Activated naive CD4-positive, alpha-beta T cell treated with anti-CD3 and anti-CD28 coated beads for 36 hours (primary cell): ENCODE results near the gene BGLAP. TPM values are rescaled to one million over a fixed set of nuclear protein-coding genes. Genes with fewer than 3 reads are reported as not detected.

Experiments used
- CTCF ChIA-PET: fragments of 350-600 bp; sonication (Branson Sonifier 250); formaldehyde crosslinking; loops from one replicate; lab custom pipeline; 2021; ENCODE audit warnings: antibody characterized with exemption; lab: Charles Lee
- DNase-seq: peaks from one replicate; pipeline ENCODE4 v3.0.0-alpha.2; 2020
- H3K27ac Mint-ChIP-seq: one replicate; pipeline ENCODE4 v1.8.0; 2021; ENCODE audit warnings: mild to moderate bottlenecking, mixed read lengths
- H3K27me3 Mint-ChIP-seq: one replicate; pipeline ENCODE4 v1.8.0; 2021; ENCODE audit warnings: low read depth, mixed read lengths
- H3K36me3 Mint-ChIP-seq: one replicate; pipeline ENCODE4 v1.8.0; 2021; ENCODE audit warnings: low read depth, mixed read lengths
- H3K4me1 Mint-ChIP-seq: one replicate; pipeline ENCODE4 v1.8.0; 2021; ENCODE audit warnings: low read depth, mixed read lengths
- H3K4me3 Mint-ChIP-seq: one replicate; pipeline ENCODE4 v1.8.0; 2021; ENCODE audit warnings: mild to moderate bottlenecking, moderate library complexity, mixed read lengths
- H3K9me3 Mint-ChIP-seq: one replicate; pipeline ENCODE4 v1.8.0; 2021; ENCODE audit warnings: mixed read lengths
- intact Hi-C: fragments of 100-400 bp; cut with micrococcal nuclease; formaldehyde crosslinking; loops from one replicate; pipeline ENCODE4 v1.15.1; 2023
- total RNA-seq, 2 experiments: library from RNA; stranded (reverse); gene quantifications; one replicate each; pipeline ENCODE4 v1.2.3, GENCODE V29; 2021

The BGLAP gene
- total RNA-seq, 2 experiments from 2014 or later, result 3.4 to 4.0 TPM

DNA sequence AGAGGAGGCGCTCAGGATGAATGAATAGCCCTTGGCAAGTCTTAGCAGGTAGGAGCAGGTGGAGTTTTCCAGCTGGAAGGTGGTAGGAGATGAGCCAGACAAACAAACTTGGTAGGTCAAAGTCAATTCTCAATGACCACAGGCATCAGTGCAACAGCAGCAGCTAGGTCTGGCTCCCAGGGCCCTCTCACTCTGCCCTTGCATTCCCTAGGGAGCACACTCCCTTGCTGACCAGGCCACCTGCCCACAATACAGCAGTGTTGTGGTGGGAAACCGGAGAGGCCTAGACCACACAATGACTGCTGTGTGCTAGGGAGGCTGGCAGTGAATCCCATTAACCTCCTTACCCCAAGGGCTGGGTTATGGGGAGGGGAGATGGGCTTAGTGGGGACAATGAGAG, 18.9 kb downstream of the BGLAP start:
- Mint-ChIP-seq H3K36me3 (peaks cover 54% of the 10 kb centered on the region), H3K27ac (peak overlapping the region; percentile 6), H3K27me3 (no peaks in the 10 kb centered on the region), H3K4me3 (no peak overlapping the region), H3K9me3 (no peaks in the 10 kb centered on the region), H3K4me1 (peaks cover 12% of the 10 kb centered on the region)
- intact Hi-C loops, result loop anchor here (5.0 kb wide), 1 partner anchor 56 kb away; no protein-coding TSS in a partner anchor
- CTCF ChIA-PET, result interaction anchor here (0.6 kb wide), 1 partner anchor 58 kb away, joined by 3 read pairs; no protein-coding TSS in a partner anchor
- DNase-seq, result no peak

DNA sequence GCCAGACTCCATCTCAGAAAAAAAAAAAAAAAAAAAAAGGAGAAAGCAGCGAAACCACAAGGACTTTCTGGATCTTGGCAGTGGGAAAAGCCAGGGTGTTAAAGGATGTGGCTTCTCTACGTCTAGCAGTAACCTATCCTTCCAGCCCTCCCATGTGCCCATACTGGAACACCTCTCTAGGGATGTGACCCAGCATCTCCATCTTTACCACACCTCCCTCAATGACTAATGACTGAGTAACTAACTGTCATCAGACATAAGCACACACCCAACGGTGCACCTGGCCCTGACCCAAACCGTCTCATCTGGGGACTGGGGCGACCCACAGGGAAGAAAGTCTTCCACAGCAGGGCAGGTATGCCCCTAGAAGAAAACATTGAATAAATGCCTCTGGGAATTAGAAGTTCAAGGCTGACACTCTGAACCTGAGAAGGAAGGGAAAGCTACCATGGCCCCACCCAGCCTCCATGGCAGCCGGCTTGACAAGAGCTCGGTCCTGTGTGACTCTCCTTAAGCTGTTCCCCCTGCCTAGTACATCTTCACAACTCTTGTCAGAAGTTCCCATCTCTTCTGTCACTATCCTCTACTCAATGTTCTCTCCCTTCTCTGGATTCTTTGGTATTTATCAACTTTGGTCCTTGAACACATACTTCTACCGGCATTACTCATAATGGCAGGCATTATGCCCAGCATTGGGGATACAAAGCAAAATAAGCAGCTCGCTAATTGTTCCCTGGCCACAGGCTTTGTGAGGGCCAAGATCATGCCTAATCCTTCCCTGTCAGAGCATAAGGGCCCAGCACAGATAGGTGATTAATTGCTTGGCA, 20.7 kb downstream of the BGLAP start:
- peaks cover 12% of the 10 kb centered on the region for H3K4me1 Mint-ChIP-seq
- peaks cover 63% of the 10 kb centered on the region for H3K36me3 Mint-ChIP-seq
- intact Hi-C loops, result loop anchor here (5.0 kb wide), 1 partner anchor 55 kb away; no protein-coding TSS in a partner anchor
- H3K4me3 Mint-ChIP-seq, result no peak overlapping the region
- CTCF ChIA-PET, result interaction anchor here (0.6 kb wide), 1 partner anchor 57 kb away, joined by 3 read pairs; no protein-coding TSS in a partner anchor
- peak overlapping the region; percentile 20 for H3K27ac Mint-ChIP-seq
- no peaks in the 10 kb centered on the region for H3K9me3 Mint-ChIP-seq
- no peak for DNase-seq
- H3K27me3 Mint-ChIP-seq, result no peaks in the 10 kb centered on the region

DNA sequence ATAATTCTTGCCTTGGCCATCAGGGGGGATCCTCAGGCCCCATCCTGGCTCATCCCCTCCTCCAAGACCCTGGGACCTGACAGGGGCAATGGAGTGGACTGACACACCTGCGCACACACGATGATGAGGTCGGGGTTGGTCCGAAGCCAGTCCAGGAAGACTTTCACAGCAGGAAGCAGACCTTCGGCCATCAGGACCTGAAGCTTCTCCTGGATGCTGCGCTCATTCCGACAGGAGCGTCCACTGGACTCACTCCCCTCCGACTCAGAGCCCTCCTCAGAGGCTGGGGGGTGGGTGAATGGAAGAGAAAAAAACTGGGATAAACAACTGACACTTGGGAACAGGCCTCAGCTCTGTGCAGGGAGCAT, 21.3 kb downstream of the BGLAP start:
- no peaks in the 10 kb centered on the region for H3K27me3 Mint-ChIP-seq
- intact Hi-C loops, result loop anchor here (5.0 kb wide), 1 partner anchor 54 kb away; no protein-coding TSS in a partner anchor
- H3K36me3 Mint-ChIP-seq, result peaks cover 63% of the 10 kb centered on the region
- no peak overlapping the region for H3K27ac Mint-ChIP-seq
- H3K9me3 Mint-ChIP-seq, result no peaks in the 10 kb centered on the region
- no peak overlapping the region for H3K4me3 Mint-ChIP-seq
- CTCF ChIA-PET, result interaction anchor here (0.6 kb wide), 1 partner anchor 96 kb away, joined by 3 read pairs; no protein-coding TSS in a partner anchor
- peaks cover 12% of the 10 kb centered on the region for H3K4me1 Mint-ChIP-seq
- no peak for DNase-seq

DNA sequence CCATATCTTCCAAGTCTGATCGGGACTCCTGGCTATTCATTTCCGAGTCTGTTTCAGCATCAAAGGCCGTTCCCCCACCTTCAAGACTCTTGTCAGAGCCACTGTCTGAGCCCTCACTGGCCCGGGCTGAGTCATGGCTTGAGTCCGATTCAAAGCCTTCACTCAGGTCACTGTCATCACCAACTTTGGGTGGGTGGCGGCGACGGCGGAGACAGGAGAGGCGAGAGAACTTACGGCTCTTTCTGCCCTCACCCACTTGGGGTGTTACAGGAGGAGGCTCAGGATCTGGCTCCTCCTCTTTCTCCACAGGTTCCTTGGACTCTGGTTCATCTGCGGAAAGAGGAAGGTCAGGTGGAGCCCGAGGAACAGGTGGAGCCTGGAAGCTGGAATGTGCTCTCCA, 24.1 kb downstream of the BGLAP start:
- intact Hi-C loops, result no loop called here
- no peak for DNase-seq
- CTCF ChIA-PET, result interaction anchor here (1.0 kb wide), 1 partner anchor 136 kb away, joined by 3 read pairs; no protein-coding TSS in a partner anchor
- Mint-ChIP-seq H3K27me3 (no peaks in the 10 kb centered on the region), H3K9me3 (no peaks in the 10 kb centered on the region), H3K36me3 (peaks cover 53% of the 10 kb centered on the region), H3K4me3 (no peak overlapping the region), H3K4me1 (peaks cover 12% of the 10 kb centered on the region), H3K27ac (no peak overlapping the region)

DNA sequence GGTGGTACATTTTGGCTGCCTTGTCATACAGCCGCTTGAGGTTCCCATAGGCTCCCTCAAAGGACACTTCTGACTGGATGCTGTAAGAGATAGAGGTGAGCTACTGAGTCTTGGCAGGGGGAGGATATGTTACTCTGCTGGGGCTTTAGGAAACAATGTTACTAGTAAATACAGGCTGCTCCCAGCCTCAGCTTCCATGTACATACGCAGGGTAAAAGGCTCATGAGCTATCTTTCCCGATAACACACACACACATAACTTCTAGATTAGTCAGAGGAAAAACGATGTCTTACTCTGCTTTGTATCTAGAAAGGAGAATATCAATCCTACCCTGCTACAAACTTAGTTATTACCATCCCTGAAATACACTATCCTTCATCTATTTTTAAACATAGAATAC, 26.4 kb downstream of the BGLAP start:
- intact Hi-C loops, result no loop called here
- Mint-ChIP-seq H3K4me3 (no peak overlapping the region), H3K27me3 (no peaks in the 10 kb centered on the region), H3K27ac (no peak overlapping the region), H3K9me3 (no peaks in the 10 kb centered on the region), H3K4me1 (peaks cover 2% of the 10 kb centered on the region), H3K36me3 (peaks cover 53% of the 10 kb centered on the region)
- DNase-seq, result no peak
- CTCF ChIA-PET, result interaction anchor here (0.8 kb wide), 1 partner anchor 54 kb away, joined by 4 read pairs; no protein-coding TSS in a partner anchor

DNA sequence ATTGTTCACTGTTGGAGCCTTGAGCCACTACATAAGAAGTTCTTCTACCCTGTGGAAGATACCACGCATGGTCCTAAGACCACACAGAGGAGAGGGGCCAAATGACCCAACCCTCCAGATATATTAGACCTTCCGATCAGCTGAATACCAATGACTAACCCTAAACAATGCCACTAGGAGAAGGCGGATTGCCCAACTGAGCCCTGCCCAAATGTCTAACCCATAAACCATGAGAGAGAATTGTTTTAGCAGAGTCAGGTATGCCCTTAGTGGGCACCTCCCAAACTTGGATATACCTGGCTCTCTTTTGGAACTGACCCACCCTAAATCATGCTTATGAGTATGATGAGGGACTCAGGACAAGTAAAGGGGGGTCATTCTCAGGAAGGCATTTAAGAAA, 28.3 kb downstream of the BGLAP start:
- Mint-ChIP-seq H3K27ac (no peak overlapping the region), H3K9me3 (no peaks in the 10 kb centered on the region), H3K4me3 (no peak overlapping the region), H3K27me3 (no peaks in the 10 kb centered on the region), H3K4me1 (no peaks in the 10 kb centered on the region), H3K36me3 (peaks cover 55% of the 10 kb centered on the region)
- no peak for DNase-seq
- intact Hi-C loops, result no loop called here
- CTCF ChIA-PET, result interaction anchor here (1.4 to 1.7 kb wide), 2 partner anchors 10 to 128 kb away, joined by 4 to 7 read pairs; no protein-coding TSS in a partner anchor

DNA sequence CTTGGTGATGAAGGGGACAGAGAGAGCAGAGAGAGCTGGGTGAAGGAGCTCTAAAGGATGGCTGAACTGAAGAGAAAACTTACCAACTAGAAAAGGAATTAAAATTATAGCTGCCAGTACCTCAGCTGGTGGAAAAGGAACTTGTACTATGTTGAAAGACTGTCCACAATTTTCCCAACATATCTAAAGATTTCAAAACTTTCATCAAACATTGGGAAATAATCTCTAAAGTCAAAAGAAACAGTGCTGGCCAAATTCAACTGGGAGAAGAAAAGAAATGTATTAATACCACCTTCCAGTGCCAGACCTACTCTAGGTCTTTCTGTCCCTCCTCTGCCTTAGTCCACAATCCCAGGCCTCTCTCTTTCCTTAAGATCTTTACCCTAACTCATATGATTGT, 34.5 kb downstream of the BGLAP start:
- Mint-ChIP-seq H3K27me3 (no peaks in the 10 kb centered on the region), H3K36me3 (peaks cover 49% of the 10 kb centered on the region), H3K27ac (peak overlapping the region; percentile 34), H3K4me3 (no peak overlapping the region), H3K4me1 (peaks cover 15% of the 10 kb centered on the region), H3K9me3 (no peaks in the 10 kb centered on the region)
- intact Hi-C loops, result no loop called here
- DNase-seq, result no peak
- CTCF ChIA-PET, result no interaction called here

DNA sequence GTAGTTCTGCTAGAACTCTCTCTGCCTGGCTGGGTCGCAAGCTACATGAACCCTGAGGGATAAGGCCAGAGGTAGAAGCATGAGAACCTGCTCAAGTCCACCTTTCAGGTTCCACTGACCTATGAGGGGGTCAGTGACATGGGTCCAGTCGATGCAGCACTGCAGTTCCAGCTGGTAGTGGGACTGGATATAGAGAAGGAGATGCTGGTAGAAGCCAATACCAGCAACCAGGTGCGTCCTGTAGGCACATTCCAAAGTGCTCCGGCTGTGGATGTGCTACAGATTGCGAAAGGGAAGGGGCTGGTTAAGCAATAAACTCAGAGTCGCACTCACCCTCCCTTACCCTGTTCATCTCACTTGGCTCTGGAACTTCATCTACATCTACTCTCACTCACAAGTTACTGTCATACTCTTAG, 35.0 kb downstream of the BGLAP start:
- Mint-ChIP-seq H3K4me3 (no peak overlapping the region), H3K9me3 (no peaks in the 10 kb centered on the region), H3K27me3 (no peaks in the 10 kb centered on the region), H3K4me1 (peaks cover 17% of the 10 kb centered on the region), H3K27ac (peak overlapping the region; percentile 34), H3K36me3 (peaks cover 47% of the 10 kb centered on the region)
- CTCF ChIA-PET, result no interaction called here
- intact Hi-C loops, result no loop called here
- DNase-seq, result no peak

DNA sequence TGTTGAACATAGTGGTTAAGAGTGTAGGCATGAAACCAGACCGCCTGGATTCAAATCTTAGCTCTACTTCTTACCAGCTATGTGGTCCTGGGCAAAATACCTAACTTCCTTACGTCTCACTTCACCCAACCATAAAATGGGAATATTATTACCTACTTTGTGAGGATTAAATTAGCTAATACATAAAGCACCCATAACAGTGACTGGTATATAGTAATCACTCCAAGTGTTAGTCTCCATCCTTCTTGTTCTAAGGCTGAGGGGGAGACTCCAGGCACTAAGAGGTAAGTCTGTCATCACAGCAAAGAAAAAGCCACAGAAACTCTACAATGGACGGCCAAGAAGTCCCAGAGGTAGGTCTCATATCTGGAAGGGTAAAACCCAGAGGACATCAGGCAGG, 37.9 kb downstream of the BGLAP start:
- H3K4me3 Mint-ChIP-seq, result no peak overlapping the region
- no peaks in the 10 kb centered on the region for H3K27me3 Mint-ChIP-seq
- H3K36me3 Mint-ChIP-seq, result peaks cover 25% of the 10 kb centered on the region
- CTCF ChIA-PET, result interaction anchor here (1.0 to 2.2 kb wide), 7 partner anchors 9 to 165 kb away, joined by 3 to 8 read pairs (median 7); no protein-coding TSS in a partner anchor
- no peak for DNase-seq
- no peak overlapping the region for H3K27ac Mint-ChIP-seq
- intact Hi-C loops, result loop anchor here (5.0 kb wide), 1 partner anchor 53 kb away; no protein-coding TSS in a partner anchor
- H3K9me3 Mint-ChIP-seq, result no peaks in the 10 kb centered on the region
- H3K4me1 Mint-ChIP-seq, result peaks cover 25% of the 10 kb centered on the region

DNA sequence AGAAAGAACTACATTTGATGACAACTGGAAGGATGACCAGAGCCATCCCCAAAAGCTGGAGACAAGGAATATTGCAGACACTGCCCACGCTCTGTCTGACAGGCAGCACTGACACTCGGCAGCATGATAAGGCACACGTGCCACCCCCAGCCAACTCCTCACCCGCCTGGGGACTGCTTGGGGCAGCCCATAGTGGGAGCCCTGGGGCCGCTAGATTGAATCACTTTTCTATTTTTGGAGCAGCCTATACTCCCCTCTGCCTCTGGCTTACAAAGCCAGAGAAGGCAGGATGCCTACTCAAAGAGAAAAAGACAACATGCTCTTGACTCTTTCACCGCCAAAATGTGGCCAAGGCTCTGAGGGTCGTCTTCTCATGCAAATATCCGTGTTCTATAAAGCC, 39.3 kb downstream of the BGLAP start:
- Mint-ChIP-seq H3K4me1 (peaks cover 26% of the 10 kb centered on the region), H3K27me3 (no peaks in the 10 kb centered on the region), H3K4me3 (peak overlapping the region; percentile 99), H3K27ac (peak overlapping the region; percentile 92), H3K9me3 (no peaks in the 10 kb centered on the region), H3K36me3 (peaks cover 18% of the 10 kb centered on the region)
- intact Hi-C loops, result loop anchor here (5.0 kb wide), 1 partner anchor 54 kb away; no protein-coding TSS in a partner anchor
- CTCF ChIA-PET, result interaction anchor here (0.7 to 2.2 kb wide), 7 partner anchors 21 to 154 kb away, joined by 3 to 8 read pairs (median 5); no protein-coding TSS in a partner anchor
- peak; percentile 72 for DNase-seq

DNA sequence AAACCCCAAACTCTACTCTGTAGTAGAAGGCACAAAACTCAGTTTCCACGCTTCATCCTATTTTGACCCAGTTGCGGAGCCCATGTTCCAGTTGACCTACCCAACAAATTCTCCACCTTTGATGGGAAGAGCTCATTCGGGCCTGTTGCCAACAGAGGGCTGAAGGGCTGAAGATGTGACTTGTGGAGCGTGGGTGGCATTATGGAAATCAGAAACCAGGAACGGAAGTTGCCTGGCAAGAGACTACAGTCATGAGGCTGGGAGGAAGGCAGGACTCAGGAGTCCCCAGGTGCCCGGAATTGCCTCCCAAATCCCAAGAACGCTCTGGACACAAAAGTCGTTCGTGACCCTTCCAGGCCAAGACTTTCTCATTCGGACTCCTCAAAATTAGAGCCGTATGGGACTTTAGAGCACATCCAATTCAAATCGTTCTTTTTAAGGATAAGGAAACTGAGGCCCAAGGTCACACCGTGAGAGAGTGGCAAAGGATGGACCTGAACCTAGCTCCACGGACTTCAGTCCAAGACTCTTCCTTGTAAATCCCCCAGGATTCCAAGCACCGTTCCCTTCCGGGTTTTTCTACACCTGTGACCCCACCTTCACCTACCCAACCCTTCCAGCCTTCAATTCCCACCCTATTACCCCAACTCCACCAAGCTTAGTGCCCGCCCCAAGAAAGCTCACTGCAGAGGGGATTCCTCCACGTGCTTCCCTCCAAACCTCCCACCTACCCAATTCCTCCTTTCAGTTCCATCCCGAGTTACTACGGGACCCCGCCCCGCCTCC, 39.9 kb downstream of the BGLAP start:
- CTCF ChIA-PET, result interaction anchor here (0.7 to 2.2 kb wide), 8 partner anchors 22 to 164 kb away, joined by 3 to 8 read pairs (median 4); no protein-coding TSS in a partner anchor
- H3K4me1 Mint-ChIP-seq, result peaks cover 27% of the 10 kb centered on the region
- peak overlapping the region; percentile 99 for H3K4me3 Mint-ChIP-seq
- no peaks in the 10 kb centered on the region for H3K9me3 Mint-ChIP-seq
- DNase-seq, result peak; percentile 45
- H3K27me3 Mint-ChIP-seq, result no peaks in the 10 kb centered on the region
- intact Hi-C loops, result loop anchor here (1.0 to 5.0 kb wide), 8 partner anchors 13 to 348 kb away; partner anchors contain the start of genes CCT3, GLMP, KHDC4 and LAMTOR2
- H3K36me3 Mint-ChIP-seq, result peaks cover 18% of the 10 kb centered on the region
- peak overlapping the region; percentile 92 for H3K27ac Mint-ChIP-seq
